IMR-90 (cell line): Measurements from ENCODE around the gene UGT2B15. TPM values are rescaled to one million over a fixed set of nuclear protein-coding genes. Genes with fewer than 3 reads are reported as not detected.
"Not testable (repeated sequence)": the region's sequence is repeated elsewhere in the genome, so short reads cannot be mapped to it uniquely, and the experiment has no call there.

Experiments used
- ATAC-seq: fragments of 200-7000 bp; cut with Tn5 transposase; 2 replicates; pipeline ENCODE4 v1.9.1; 2020; ENCODE audit warnings: low read depth, mild to moderate bottlenecking, moderate library complexity
- BruUV-seq: library from RNA; stranded (reverse); fragments of 400-500 nt; replicated peaks from 2 replicates; lab custom pipeline; 2021; lab: Mats Ljungman, UMichigan
- CTCF ChIA-PET: fragments of 300-600 bp; formaldehyde crosslinking; extraction: SDS; loops from one replicate; lab custom pipeline; 2021; ENCODE audit warnings: antibody characterized with exemption; lab: Yijun Ruan, JAX
- POLR2A ChIA-PET: fragments of 300-600 bp; sonication (Branson Sonifier 250); formaldehyde crosslinking; loops from one replicate; lab custom pipeline; 2022; ENCODE audit warnings: antibody characterized with exemption; ENCODE audit not compliant: unreplicated experiment; lab: Charles Lee
- DNase-seq: peaks from one replicate; pipeline ENCODE4 v3.0.0; 2013
- H2AFZ ChIP-seq: replicated peaks from 2 replicates; pipeline ENCODE3; 2013; ENCODE audit warnings: low read length, mild to moderate bottlenecking; ENCODE audit not compliant: poor library complexity
- H2AK5ac ChIP-seq: 2 replicates; pipeline ENCODE4 v1.6.1; 2013; ENCODE audit warnings: low read depth, low read length, inconsistent platforms
- H2AK9ac ChIP-seq: replicated peaks from 2 replicates; pipeline ENCODE3; 2013; ENCODE audit warnings: mild to moderate bottlenecking, low read depth, low read length, moderate library complexity; ENCODE audit not compliant: poor library complexity
- H2BK120ac ChIP-seq: 2 replicates; pipeline ENCODE4 v1.6.1; 2013; ENCODE audit warnings: low read depth, low read length, inconsistent platforms
- H2BK15ac ChIP-seq: 3 replicates; pipeline ENCODE4 v1.6.1; 2013; ENCODE audit warnings: low read depth, low read length, inconsistent platforms
- H2BK20ac ChIP-seq: 2 replicates; pipeline ENCODE4 v1.6.1; 2013; ENCODE audit warnings: low read depth, mild to moderate bottlenecking, inconsistent platforms, low read length, moderate library complexity
- H2BK5ac ChIP-seq: 2 replicates; pipeline ENCODE4 v1.6.1; 2013; ENCODE audit warnings: mild to moderate bottlenecking, low read depth, low read length, inconsistent platforms; ENCODE audit not compliant: poor library complexity, severe bottlenecking
- H3K14ac ChIP-seq: replicated peaks from 2 replicates; pipeline ENCODE4 v1.6.1; 2013; ENCODE audit warnings: low read depth, low read length, inconsistent platforms
- H3K18ac ChIP-seq: 2 replicates; pipeline ENCODE4 v1.6.1; 2013; ENCODE audit warnings: low read depth, low read length, control low read depth
- H3K23ac ChIP-seq: 2 replicates; pipeline ENCODE4 v1.6.1; 2013; ENCODE audit warnings: low read depth, low read length, inconsistent platforms
- H3K27ac ChIP-seq: 2 replicates; pipeline ENCODE4 v1.5.1; 2013; ENCODE audit warnings: mild to moderate bottlenecking, control low read depth, low read length; ENCODE audit not compliant: insufficient read depth
- H3K27me3 ChIP-seq: 2 replicates; pipeline ENCODE4 v1.6.1; 2013; ENCODE audit warnings: low read length; ENCODE audit not compliant: control insufficient read depth, insufficient read depth
- H3K36me3 ChIP-seq: 2 replicates; pipeline ENCODE4 v1.6.1; 2013; ENCODE audit warnings: low read length, mixed read lengths; ENCODE audit not compliant: control insufficient read depth, insufficient read depth
- H3K4ac ChIP-seq: 2 replicates; pipeline ENCODE4 v1.6.1; 2013; ENCODE audit warnings: low read depth, low read length, inconsistent platforms
- H3K4me1 ChIP-seq: 2 replicates; pipeline ENCODE4 v1.6.1; 2013; ENCODE audit warnings: low read length, mixed read lengths; ENCODE audit not compliant: control insufficient read depth, insufficient read depth
- H3K4me2 ChIP-seq: 2 replicates; pipeline ENCODE4 v1.6.1; 2013; ENCODE audit warnings: low read depth, mild to moderate bottlenecking, control low read depth, low read length, moderate library complexity
- H3K4me3 ChIP-seq: 2 replicates; pipeline ENCODE4 v1.5.1; 2013; ENCODE audit warnings: low read depth, mild to moderate bottlenecking, control low read depth, low read length, moderate library complexity; ENCODE audit not compliant: insufficient read depth
- H3K56ac ChIP-seq: 2 replicates; pipeline ENCODE4 v1.6.1; 2013; ENCODE audit warnings: low read length, inconsistent platforms; ENCODE audit not compliant: insufficient read depth; ENCODE audit errors: extremely low read depth
- H3K79me1 ChIP-seq, 2 experiments: 2 replicates each; pipeline ENCODE4 v1.6.1; 2013; ENCODE audit warnings: low read length in 2 of 2, inconsistent platforms in 1 of 2, low read depth in 1 of 2
- H3K9ac ChIP-seq: 2 replicates; pipeline ENCODE4 v1.6.1; 2013; ENCODE audit warnings: low read depth, low read length, control low read depth
- H3K9me1 ChIP-seq: 2 replicates; pipeline ENCODE4 v1.6.1; 2013; ENCODE audit warnings: low read length, inconsistent platforms; ENCODE audit not compliant: insufficient read depth
- H3K9me3 ChIP-seq: 2 replicates; pipeline ENCODE4 v1.6.1; 2013; ENCODE audit warnings: low read length; ENCODE audit not compliant: control insufficient read depth, insufficient read depth
- H4K20me1 ChIP-seq: 2 replicates; pipeline ENCODE4 v1.6.1; 2013; ENCODE audit warnings: low read length, inconsistent platforms; ENCODE audit not compliant: insufficient read depth
- H4K5ac ChIP-seq: 2 replicates; pipeline ENCODE4 v1.6.1; 2013; ENCODE audit warnings: mild to moderate bottlenecking, low read depth, low read length, control low read depth
- H4K8ac ChIP-seq, 2 experiments: 2 replicates each; pipeline ENCODE4 v1.6.1; 2013; ENCODE audit warnings: low read depth in 2 of 2, low read length in 2 of 2, control low read depth in 1 of 2, inconsistent platforms in 1 of 2
- H4K91ac ChIP-seq: 2 replicates; pipeline ENCODE4 v1.6.1; 2013; ENCODE audit warnings: low read depth, low read length, inconsistent platforms; ENCODE audit not compliant: insufficient read depth
- WGBS, 2 experiments: methylation state at CpG; one replicate each; pipeline versions ENCODE4 v1.1.5 to v1.1.7; 2013; ENCODE audit warnings: missing lambda C conversion rate in 2 of 2; ENCODE audit not compliant: insufficient read length in 1 of 2; ENCODE audit errors: extremely low coverage in 2 of 2; 5-methylcytosine and 5-hydroxymethylcytosine counted together
- dilution Hi-C: fragments of 300-500 bp; cut with HindIII; formaldehyde crosslinking; loops from one replicate; pipeline ENCODE4 v1.14.3; 2018; ENCODE audit warnings: low sequenced_read_pairs; ENCODE audit not compliant: unreplicated experiment
- in situ Hi-C: fragments of 300-500 bp; cut with MboI; formaldehyde crosslinking; loops from 3 replicates; pipeline ENCODE4 v1.14.3; 2019; ENCODE audit warnings: low sequenced_read_pairs, inconsistent platforms, mixed read lengths
- intact Hi-C: fragments of 100-400 bp; cut with micrococcal nuclease; formaldehyde crosslinking; loops from 2 replicates; pipeline ENCODE4 v1.10.0; 2022
- polyA plus RNA-seq, 3 experiments: library from polyadenylated mRNA; depleted of rRNA; stranded (reverse); fragments of >200 nt; gene quantifications; 2 replicates each; pipeline ENCODE4 v1.2.3, GENCODE V29; 2012; ENCODE audit warnings: low replicate concordance in 1 of 3
- total RNA-seq: library from RNA; depleted of rRNA; stranded (reverse); fragments of >200 nt; gene quantifications from 2 replicates; pipeline ENCODE4 v1.2.3, GENCODE V29; 2012

The UGT2B15 gene
- total and polyA plus RNA-seq, 2 of the 4 experiments (the other 2 are of a cell fraction) = not detected

- H2BK5ac ChIP-seq, H3K9me3 ChIP-seq: not testable (repeated sequence)
These were observed 7.4 kb downstream of the UGT2B15 start for GRCh38 chr4:68662836-68663574.

More at GRCh38 chr4:68662836-68663574, 7.4 kb downstream of the UGT2B15 start:
- H2BK120ac ChIP-seq, H4K5ac ChIP-seq, H3K36me3 ChIP-seq, H3K27ac ChIP-seq, H2AK9ac ChIP-seq, intact Hi-C loops, H2AK5ac ChIP-seq, in situ Hi-C loops, POLR2A ChIA-PET, H4K91ac ChIP-seq, H2BK15ac ChIP-seq, H3K56ac ChIP-seq, H3K9ac ChIP-seq, H2AFZ ChIP-seq, H3K4me3 ChIP-seq, CTCF ChIA-PET, ATAC-seq, H4K8ac ChIP-seq, H3K4me1 ChIP-seq, H3K4ac ChIP-seq, H3K27me3 ChIP-seq, H3K23ac ChIP-seq, dilution Hi-C loops, BruUV-seq, H3K14ac ChIP-seq, H2BK20ac ChIP-seq, H3K9me1 ChIP-seq, H3K4me2 ChIP-seq, H4K20me1 ChIP-seq, H3K18ac ChIP-seq, DNase-seq, H3K79me1 ChIP-seq: not testable (repeated sequence)
- WGBS, 2 experiments = no CpG with 5 or more reads among the region's 1 CpG
